ENCODE results near the gene RAPGEF2.

RAPGEF2 gene

GRCh38 chr4:159144112-159144694 is 41.3 kb downstream of the RAPGEF2 start:
- Histone ChIP-seq H3K4me1 (ENCODE audit: control insufficient read depth, insufficient read depth, low read length) (peaks cover 4% of the 10 kb centered on the region), H3K9me3 (ENCODE audit: control insufficient read depth, low read length) (no peaks in the 10 kb centered on the region), H3K4me3 (ENCODE audit: low read length) (no peak overlapping the region), H3K36me3 (ENCODE audit: control insufficient read depth, insufficient read depth, low read length) (no peaks in the 10 kb centered on the region), H3K27me3 (ENCODE audit: control insufficient read depth, insufficient read depth, low read length) (no peaks in the 10 kb centered on the region), H3K9ac (ENCODE audit: low read length) (no peak overlapping the region)

- H3K4me3 ChIP-seq (ENCODE audit: low read length) = no peak overlapping the region
These were observed 42.6 kb downstream of the RAPGEF2 start for GRCh38 chr4:159145318-159145991.

GRCh38 chr4:159145992-159146330 is 43.1 kb downstream of the RAPGEF2 start:
- Histone ChIP-seq H3K9ac (ENCODE audit: low read length) (no peak overlapping the region), H3K4me1 (ENCODE audit: control insufficient read depth, insufficient read depth, low read length) (peaks cover 4% of the 10 kb centered on the region), H3K4me3 (ENCODE audit: low read length) (no peak overlapping the region), H3K9me3 (ENCODE audit: control insufficient read depth, low read length) (no peaks in the 10 kb centered on the region), H3K36me3 (ENCODE audit: control insufficient read depth, insufficient read depth, low read length) (no peaks in the 10 kb centered on the region), H3K27me3 (ENCODE audit: control insufficient read depth, insufficient read depth, low read length) (no peaks in the 10 kb centered on the region)

More at GRCh38 chr4:159145318-159145991, 42.6 kb downstream of the RAPGEF2 start:
- H3K9me3 ChIP-seq (ENCODE audit: control insufficient read depth, low read length) = no peaks in the 10 kb centered on the region
- H3K9ac ChIP-seq (ENCODE audit: low read length) = no peak overlapping the region
- peaks cover 4% of the 10 kb centered on the region for H3K4me1 ChIP-seq (ENCODE audit: control insufficient read depth, insufficient read depth, low read length)
- no peaks in the 10 kb centered on the region for H3K36me3 ChIP-seq (ENCODE audit: control insufficient read depth, insufficient read depth, low read length)
- no peaks in the 10 kb centered on the region for H3K27me3 ChIP-seq (ENCODE audit: control insufficient read depth, insufficient read depth, low read length)

GRCh38 chr4:159146488-159146887 is 43.6 kb downstream of the RAPGEF2 start:
- Histone ChIP-seq H3K9ac (ENCODE audit: low read length) (no peak overlapping the region), H3K36me3 (ENCODE audit: control insufficient read depth, insufficient read depth, low read length) (no peaks in the 10 kb centered on the region), H3K9me3 (ENCODE audit: control insufficient read depth, low read length) (no peaks in the 10 kb centered on the region), H3K4me3 (ENCODE audit: low read length) (no peak overlapping the region), H3K4me1 (ENCODE audit: control insufficient read depth, insufficient read depth, low read length) (peaks cover 4% of the 10 kb centered on the region), H3K27me3 (ENCODE audit: control insufficient read depth, insufficient read depth, low read length) (no peaks in the 10 kb centered on the region)

GRCh38 chr4:159148441-159148840 is 45.6 kb downstream of the RAPGEF2 start:
- Histone ChIP-seq H3K4me1 (ENCODE audit: control insufficient read depth, insufficient read depth, low read length) (peaks cover 4% of the 10 kb centered on the region), H3K27me3 (ENCODE audit: control insufficient read depth, insufficient read depth, low read length) (no peaks in the 10 kb centered on the region), H3K36me3 (ENCODE audit: control insufficient read depth, insufficient read depth, low read length) (no peaks in the 10 kb centered on the region), H3K9me3 (ENCODE audit: control insufficient read depth, low read length) (no peaks in the 10 kb centered on the region), H3K9ac (ENCODE audit: low read length) (no peak overlapping the region), H3K4me3 (ENCODE audit: low read length) (no peak overlapping the region)

- H3K4me1 ChIP-seq (ENCODE audit: control insufficient read depth, insufficient read depth, low read length) = peaks cover 7% of the 10 kb centered on the region
- H3K9me3 ChIP-seq (ENCODE audit: control insufficient read depth, low read length) = no peaks in the 10 kb centered on the region
- H3K36me3 ChIP-seq (ENCODE audit: control insufficient read depth, insufficient read depth, low read length) = no peaks in the 10 kb centered on the region
- H3K27me3 ChIP-seq (ENCODE audit: control insufficient read depth, insufficient read depth, low read length) = no peaks in the 10 kb centered on the region
- H3K4me3 ChIP-seq (ENCODE audit: low read length) = no peak overlapping the region
- no peak overlapping the region for H3K9ac ChIP-seq (ENCODE audit: low read length)
These were observed 46.8 kb downstream of the RAPGEF2 start for GRCh38 chr4:159149666-159150065.

GRCh38 chr4:159150396-159150795 is 47.5 kb downstream of the RAPGEF2 start:
- Histone ChIP-seq H3K9ac (ENCODE audit: low read length) (no peak overlapping the region), H3K4me1 (ENCODE audit: control insufficient read depth, insufficient read depth, low read length) (peaks cover 9% of the 10 kb centered on the region), H3K27me3 (ENCODE audit: control insufficient read depth, insufficient read depth, low read length) (no peaks in the 10 kb centered on the region), H3K4me3 (ENCODE audit: low read length) (no peak overlapping the region), H3K9me3 (ENCODE audit: control insufficient read depth, low read length) (no peaks in the 10 kb centered on the region), H3K36me3 (ENCODE audit: control insufficient read depth, insufficient read depth, low read length) (no peaks in the 10 kb centered on the region)

GRCh38 chr4:159150821-159151390 is 48.0 kb downstream of the RAPGEF2 start:
- Histone ChIP-seq H3K4me3 (ENCODE audit: low read length) (no peak overlapping the region), H3K4me1 (ENCODE audit: control insufficient read depth, insufficient read depth, low read length) (peaks cover 5% of the 10 kb centered on the region), H3K9ac (ENCODE audit: low read length) (no peak overlapping the region), H3K36me3 (ENCODE audit: control insufficient read depth, insufficient read depth, low read length) (no peaks in the 10 kb centered on the region), H3K9me3 (ENCODE audit: control insufficient read depth, low read length) (no peaks in the 10 kb centered on the region), H3K27me3 (ENCODE audit: control insufficient read depth, insufficient read depth, low read length) (no peaks in the 10 kb centered on the region)

GRCh38 chr4:159151689-159152088 is 48.8 kb downstream of the RAPGEF2 start:
- no peak overlapping the region for H3K4me3 ChIP-seq (ENCODE audit: low read length)
- H3K9ac ChIP-seq (ENCODE audit: low read length) = no peak overlapping the region
- H3K36me3 ChIP-seq (ENCODE audit: control insufficient read depth, insufficient read depth, low read length) = no peaks in the 10 kb centered on the region
- no peaks in the 10 kb centered on the region for H3K27me3 ChIP-seq (ENCODE audit: control insufficient read depth, insufficient read depth, low read length)
- peaks cover 5% of the 10 kb centered on the region for H3K4me1 ChIP-seq (ENCODE audit: control insufficient read depth, insufficient read depth, low read length)
- no peaks in the 10 kb centered on the region for H3K9me3 ChIP-seq (ENCODE audit: control insufficient read depth, low read length)

- no peaks in the 10 kb centered on the region for H3K9me3 ChIP-seq (ENCODE audit: control insufficient read depth, low read length)
- no peak overlapping the region for H3K4me3 ChIP-seq (ENCODE audit: low read length)
- H3K4me1 ChIP-seq (ENCODE audit: control insufficient read depth, insufficient read depth, low read length) = peaks cover 5% of the 10 kb centered on the region
- no peaks in the 10 kb centered on the region for H3K36me3 ChIP-seq (ENCODE audit: control insufficient read depth, insufficient read depth, low read length)
- no peaks in the 10 kb centered on the region for H3K27me3 ChIP-seq (ENCODE audit: control insufficient read depth, insufficient read depth, low read length)
- H3K9ac ChIP-seq (ENCODE audit: low read length) = no peak overlapping the region
These were observed 49.3 kb downstream of the RAPGEF2 start for GRCh38 chr4:159152181-159152580.

GRCh38 chr4:159153669-159154068 is 50.8 kb downstream of the RAPGEF2 start:
- no peaks in the 10 kb centered on the region for H3K27me3 ChIP-seq (ENCODE audit: control insufficient read depth, insufficient read depth, low read length)

GRCh38 chr4:159155119-159155518 is 52.2 kb downstream of the RAPGEF2 start:
- H3K9me3 ChIP-seq (ENCODE audit: control insufficient read depth, low read length) = no peaks in the 10 kb centered on the region
- no peaks in the 10 kb centered on the region for H3K36me3 ChIP-seq (ENCODE audit: control insufficient read depth, insufficient read depth, low read length)
- no peak overlapping the region for H3K4me3 ChIP-seq (ENCODE audit: low read length)
- no peaks in the 10 kb centered on the region for H3K27me3 ChIP-seq (ENCODE audit: control insufficient read depth, insufficient read depth, low read length)
- H3K9ac ChIP-seq (ENCODE audit: low read length) = no peak overlapping the region
- peaks cover 10% of the 10 kb centered on the region for H3K4me1 ChIP-seq (ENCODE audit: control insufficient read depth, insufficient read depth, low read length)

More at GRCh38 chr4:159153669-159154068, 50.8 kb downstream of the RAPGEF2 start:
- H3K4me1 ChIP-seq (ENCODE audit: control insufficient read depth, insufficient read depth, low read length) = peaks cover 10% of the 10 kb centered on the region
- H3K4me3 ChIP-seq (ENCODE audit: low read length) = no peak overlapping the region
- no peak overlapping the region for H3K9ac ChIP-seq (ENCODE audit: low read length)
- H3K36me3 ChIP-seq (ENCODE audit: control insufficient read depth, insufficient read depth, low read length) = no peaks in the 10 kb centered on the region
- no peaks in the 10 kb centered on the region for H3K9me3 ChIP-seq (ENCODE audit: control insufficient read depth, low read length)

All from mucosa of stomach (tissue), 1 donor.